ENCODE results near the gene ZNF438.
"Not testable (repeated sequence)": the region's sequence is repeated elsewhere in the genome, so short reads cannot be mapped to it uniquely, and the experiment has no call there.

Gene ZNF438

DNA sequence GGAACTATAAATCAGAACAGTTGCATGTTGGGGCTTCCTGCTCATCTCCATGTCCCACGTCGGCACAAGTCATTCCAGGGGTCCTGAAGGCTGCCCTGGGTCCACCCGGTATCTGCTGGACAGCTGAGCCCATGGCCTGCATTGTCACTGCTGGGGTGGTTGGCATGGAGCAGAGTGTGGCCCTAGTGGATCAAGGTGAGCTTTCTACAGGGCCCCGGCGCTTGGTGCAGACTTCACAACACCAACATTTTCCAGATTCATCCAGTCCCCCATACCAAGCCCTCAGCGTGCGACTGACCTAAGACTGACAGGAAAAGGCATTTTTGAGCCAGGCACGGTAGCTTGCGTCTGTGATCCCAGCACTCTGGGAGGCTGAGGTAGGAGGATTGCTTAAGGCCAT, 226.6 kb downstream of the ZNF438 start:
- no peak overlapping the region for H3K4me3 ChIP-seq (ENCODE audit: low read depth, low read length)
- no peak overlapping the region for H3K27ac ChIP-seq
- TF ChIP-seq, protein P1, sequence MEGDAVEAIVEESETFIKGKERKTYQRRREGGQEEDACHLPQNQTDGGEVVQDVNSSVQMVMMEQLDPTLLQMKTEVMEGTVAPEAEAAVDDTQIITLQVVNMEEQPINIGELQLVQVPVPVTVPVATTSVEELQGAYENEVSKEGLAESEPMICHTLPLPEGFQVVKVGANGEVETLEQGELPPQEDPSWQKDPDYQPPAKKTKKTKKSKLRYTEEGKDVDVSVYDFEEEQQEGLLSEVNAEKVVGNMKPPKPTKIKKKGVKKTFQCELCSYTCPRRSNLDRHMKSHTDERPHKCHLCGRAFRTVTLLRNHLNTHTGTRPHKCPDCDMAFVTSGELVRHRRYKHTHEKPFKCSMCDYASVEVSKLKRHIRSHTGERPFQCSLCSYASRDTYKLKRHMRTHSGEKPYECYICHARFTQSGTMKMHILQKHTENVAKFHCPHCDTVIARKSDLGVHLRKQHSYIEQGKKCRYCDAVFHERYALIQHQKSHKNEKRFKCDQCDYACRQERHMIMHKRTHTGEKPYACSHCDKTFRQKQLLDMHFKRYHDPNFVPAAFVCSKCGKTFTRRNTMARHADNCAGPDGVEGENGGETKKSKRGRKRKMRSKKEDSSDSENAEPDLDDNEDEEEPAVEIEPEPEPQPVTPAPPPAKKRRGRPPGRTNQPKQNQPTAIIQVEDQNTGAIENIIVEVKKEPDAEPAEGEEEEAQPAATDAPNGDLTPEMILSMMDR (IDR thresholded peaks at IDR 0.05; ENCODE audit: low read depth, low read length) = no peak
- no peak for DNase-seq
- no peaks in the 10 kb centered on the region for H3K36me3 ChIP-seq
- no peaks in the 10 kb centered on the region for H3K27me3 ChIP-seq (ENCODE audit: insufficient read depth, low read depth, severe bottlenecking)
- no peaks in the 10 kb centered on the region for H3K9me3 ChIP-seq (ENCODE audit: severe bottlenecking)

DNA sequence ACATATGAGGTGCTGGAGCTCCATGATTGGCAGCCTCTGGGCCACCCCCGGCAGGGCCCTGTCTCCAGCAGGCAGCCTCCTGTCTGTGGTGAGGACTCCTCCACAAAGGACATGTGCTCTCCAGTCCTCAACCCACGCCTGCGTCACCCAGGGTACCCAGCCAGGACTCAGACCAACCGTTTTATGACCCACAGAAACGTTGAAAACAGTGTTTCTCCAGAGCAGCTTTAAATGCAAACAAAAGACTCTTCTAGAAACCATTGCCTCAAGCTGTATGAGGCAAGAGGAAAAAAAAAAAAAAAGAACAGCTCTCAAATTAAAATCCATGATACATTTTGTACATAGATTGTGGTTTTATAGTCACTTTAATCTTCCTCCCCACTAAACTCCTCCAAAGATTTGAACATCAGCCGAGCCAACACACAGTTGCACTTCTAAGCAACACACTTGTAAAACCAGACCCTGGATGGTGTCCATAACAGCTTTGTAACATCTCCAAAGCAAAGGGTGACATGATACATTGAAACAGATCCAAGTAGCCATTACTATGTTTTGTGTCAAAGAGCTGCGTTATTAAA, 227.1 kb downstream of the ZNF438 start:
- H3K27me3 ChIP-seq (ENCODE audit: insufficient read depth, low read depth, severe bottlenecking) = no peaks in the 10 kb centered on the region
- H3K4me3 ChIP-seq (ENCODE audit: low read depth, low read length) = no peak overlapping the region
- H3K27ac ChIP-seq = no peak overlapping the region
- H3K9me3 ChIP-seq (ENCODE audit: severe bottlenecking) = no peaks in the 10 kb centered on the region
- TF ChIP-seq, protein P1 (IDR thresholded peaks at IDR 0.05; ENCODE audit: low read depth, low read length) = no peak
- no peak for DNase-seq
- H3K36me3 ChIP-seq = no peaks in the 10 kb centered on the region

DNA sequence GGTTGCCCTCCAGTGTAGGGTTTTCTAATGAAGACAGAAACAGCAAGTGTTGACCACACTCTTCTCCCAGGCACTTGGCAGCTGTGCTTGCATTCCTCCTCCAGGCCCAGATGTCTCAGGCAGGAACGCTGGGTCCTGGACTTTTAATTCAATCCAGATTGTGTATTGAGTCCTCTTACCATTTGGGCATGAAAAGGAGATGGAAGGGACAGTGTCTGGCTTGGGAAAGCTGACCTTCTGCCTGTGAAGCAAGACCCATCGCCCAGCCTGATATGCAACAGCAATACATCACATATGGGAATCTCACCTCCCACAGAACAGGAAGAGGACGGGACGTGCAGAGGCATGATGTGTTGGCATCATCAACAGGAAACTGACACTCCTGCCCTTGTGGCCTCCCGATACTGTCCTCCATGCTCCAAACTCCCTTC, 227.8 kb downstream of the ZNF438 start:
- H3K27me3 ChIP-seq (ENCODE audit: insufficient read depth, low read depth, severe bottlenecking) = no peaks in the 10 kb centered on the region
- no peak for DNase-seq
- no peak overlapping the region for H3K4me3 ChIP-seq (ENCODE audit: low read depth, low read length)
- TF ChIP-seq, protein P1 (IDR thresholded peaks at IDR 0.05; ENCODE audit: low read depth, low read length) = no peak
- no peaks in the 10 kb centered on the region for H3K9me3 ChIP-seq (ENCODE audit: severe bottlenecking)
- H3K36me3 ChIP-seq = no peaks in the 10 kb centered on the region
- H3K27ac ChIP-seq = no peak overlapping the region

DNA sequence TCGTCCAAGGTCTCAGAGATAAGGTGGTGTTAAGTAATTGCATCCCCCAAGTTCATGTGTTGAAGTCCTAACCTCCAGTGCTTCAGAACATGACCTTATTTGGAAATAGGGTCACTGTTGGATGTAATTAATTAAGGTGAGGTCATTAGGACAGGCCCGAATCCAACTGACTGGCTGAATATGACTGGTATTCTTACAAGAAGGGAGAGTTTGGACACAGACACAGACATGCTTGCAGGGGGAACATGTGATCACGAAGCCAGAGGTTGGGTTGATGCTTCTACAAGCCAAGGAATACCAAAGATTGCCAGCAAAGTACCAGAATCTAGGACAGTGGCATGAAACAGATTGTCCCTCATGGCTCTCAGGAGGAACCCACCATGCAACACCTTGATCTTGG, 228.6 kb downstream of the ZNF438 start:
- TF ChIP-seq, protein P1 (IDR thresholded peaks at IDR 0.05; ENCODE audit: low read depth, low read length) = no peak
- Histone ChIP-seq H3K27me3 (ENCODE audit: insufficient read depth, low read depth, severe bottlenecking) (no peaks in the 10 kb centered on the region), H3K36me3 (no peaks in the 10 kb centered on the region), H3K4me3 (ENCODE audit: low read depth, low read length) (no peak overlapping the region), H3K27ac (no peak overlapping the region), H3K9me3 (ENCODE audit: severe bottlenecking) (no peaks in the 10 kb centered on the region)
- no peak for DNase-seq

DNA sequence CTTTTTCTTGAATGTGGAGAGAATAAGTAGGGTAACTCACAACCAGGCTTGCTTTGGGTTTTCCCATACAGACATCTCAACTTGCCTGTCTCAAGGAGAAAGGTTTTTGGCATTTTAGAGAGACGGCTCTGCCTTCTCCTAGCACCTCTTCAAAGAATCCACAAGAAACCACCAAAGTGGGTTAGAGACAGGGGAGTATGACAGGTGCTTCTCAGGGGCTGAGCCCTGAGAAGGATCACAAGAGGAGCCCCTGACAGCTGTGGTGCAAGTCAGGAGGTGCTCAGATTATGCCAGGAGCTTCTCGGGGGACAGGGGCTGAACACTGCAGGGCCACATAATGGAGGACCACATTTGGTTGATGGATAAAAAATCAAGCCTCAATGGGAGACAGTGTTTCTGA, 231.3 kb downstream of the ZNF438 start:
- no peak for DNase-seq
- Histone ChIP-seq H3K4me3 (ENCODE audit: low read depth, low read length) (no peak overlapping the region), H3K9me3 (ENCODE audit: severe bottlenecking) (no peaks in the 10 kb centered on the region), H3K27me3 (ENCODE audit: insufficient read depth, low read depth, severe bottlenecking) (no peaks in the 10 kb centered on the region), H3K27ac (no peak overlapping the region), H3K36me3 (no peaks in the 10 kb centered on the region)
- TF ChIP-seq, protein P1 (IDR thresholded peaks at IDR 0.05; ENCODE audit: low read depth, low read length) = no peak

DNA sequence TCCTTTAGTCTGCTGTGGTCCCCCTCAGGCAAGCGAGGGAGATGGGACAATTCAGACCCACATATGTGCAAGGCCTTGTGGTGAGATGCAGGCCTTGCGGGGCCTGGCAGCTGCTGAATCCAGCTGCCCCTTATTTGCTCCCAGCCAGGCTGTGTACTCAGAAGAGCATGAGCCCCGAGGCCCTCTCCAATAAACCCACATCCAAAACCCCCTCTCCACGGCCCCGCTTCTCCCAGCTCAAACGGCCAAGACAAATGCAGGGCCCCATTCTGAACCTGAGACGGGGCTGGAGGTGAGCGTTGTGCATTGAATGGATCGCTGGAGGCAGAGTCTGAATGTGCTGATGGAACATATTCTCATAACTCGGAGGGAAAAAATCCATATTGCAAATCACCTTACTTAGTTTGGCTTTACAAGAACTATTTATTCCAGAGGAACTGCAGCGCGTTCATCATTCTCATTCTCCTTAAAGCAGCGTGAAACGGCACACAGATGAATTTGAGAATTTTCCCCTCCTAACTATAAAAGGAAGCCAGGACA, 232.9 kb downstream of the ZNF438 start:
- TF ChIP-seq, protein P1 (IDR thresholded peaks at IDR 0.05; ENCODE audit: low read depth, low read length) = no peak
- no peak overlapping the region for H3K4me3 ChIP-seq (ENCODE audit: low read depth, low read length)
- no peak for DNase-seq
- H3K27ac ChIP-seq = no peak overlapping the region
- no peaks in the 10 kb centered on the region for H3K27me3 ChIP-seq (ENCODE audit: insufficient read depth, low read depth, severe bottlenecking)
- no peaks in the 10 kb centered on the region for H3K9me3 ChIP-seq (ENCODE audit: severe bottlenecking)
- no peaks in the 10 kb centered on the region for H3K36me3 ChIP-seq

DNA sequence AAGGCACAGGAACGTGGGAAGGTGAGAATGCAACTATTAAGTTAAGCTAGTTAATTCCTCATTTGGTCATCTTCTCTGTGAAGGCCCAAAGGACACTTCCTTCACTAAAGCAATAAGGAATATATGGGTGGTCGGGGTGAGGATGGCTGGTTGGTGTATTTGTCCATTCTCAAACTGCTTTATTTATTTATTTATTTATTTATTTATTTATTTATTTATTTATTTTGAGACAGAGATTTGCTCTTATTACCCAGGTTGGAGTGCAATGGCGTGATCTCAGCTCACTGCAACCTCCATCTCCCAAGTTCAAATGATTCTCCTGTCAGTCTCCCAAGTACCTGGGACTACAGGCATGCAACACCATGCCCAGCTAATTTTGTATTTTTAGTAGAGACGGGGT, 236.6 kb downstream of the ZNF438 start:
- H3K9me3 ChIP-seq (ENCODE audit: severe bottlenecking); H3K36me3 ChIP-seq; H3K4me3 ChIP-seq (ENCODE audit: low read depth, low read length); H3K27me3 ChIP-seq (ENCODE audit: insufficient read depth, low read depth, severe bottlenecking); DNase-seq; H3K27ac ChIP-seq: not testable (repeated sequence)
